ENCODE measurements around the gene CALU.

Gene CALU

DNA sequence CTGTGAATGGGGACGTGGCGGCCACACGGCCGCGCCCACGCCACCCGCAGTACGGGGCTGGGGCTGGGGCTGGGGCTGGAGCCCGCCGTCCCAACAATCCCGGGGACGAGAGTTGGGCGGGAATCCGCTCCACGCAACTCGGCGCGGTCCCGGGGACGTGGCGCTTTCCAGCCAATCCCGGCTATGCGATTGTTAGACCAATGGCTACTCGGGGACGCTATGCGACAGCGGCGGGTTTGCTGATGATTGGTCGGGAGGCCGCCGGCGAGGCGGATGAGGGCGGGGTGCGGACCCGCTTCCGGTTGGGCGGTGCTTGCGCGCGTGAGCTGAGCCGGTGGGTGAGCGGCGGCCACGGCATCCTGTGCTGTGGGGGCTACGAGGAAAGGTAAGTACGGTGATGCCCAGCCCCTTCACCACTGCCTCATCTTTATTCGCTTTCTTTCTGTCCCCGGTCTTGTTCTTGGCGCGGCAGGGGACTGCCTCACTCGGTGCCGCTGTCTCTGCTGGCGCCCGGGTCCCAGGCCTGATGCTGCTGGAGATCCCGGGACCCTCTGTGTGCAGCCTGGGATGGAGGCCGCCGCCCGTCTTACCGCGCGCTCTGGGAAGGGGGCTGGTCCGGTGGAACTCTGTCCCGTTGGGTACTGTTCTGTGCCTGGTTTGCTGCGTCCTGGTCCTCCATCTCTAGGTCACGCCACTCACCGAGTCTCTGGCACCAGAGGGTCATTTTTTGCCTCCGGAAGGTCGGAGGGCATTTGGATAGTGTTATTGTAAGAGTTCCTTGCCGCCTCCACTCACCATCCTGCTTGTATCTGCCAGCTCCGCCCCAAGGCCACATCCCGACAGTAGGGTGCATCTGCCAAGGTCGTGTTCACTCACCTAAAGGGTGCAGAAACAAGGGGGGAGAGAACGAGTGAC lies at the start of gene CALU:
TSS of gene CALU (plus strand) at position 312 of the 915 bp plus-strand sequence. CDS start 9,225 bp downstream, outside the sequence.
- DNase-seq = peak; percentile 85

DNA sequence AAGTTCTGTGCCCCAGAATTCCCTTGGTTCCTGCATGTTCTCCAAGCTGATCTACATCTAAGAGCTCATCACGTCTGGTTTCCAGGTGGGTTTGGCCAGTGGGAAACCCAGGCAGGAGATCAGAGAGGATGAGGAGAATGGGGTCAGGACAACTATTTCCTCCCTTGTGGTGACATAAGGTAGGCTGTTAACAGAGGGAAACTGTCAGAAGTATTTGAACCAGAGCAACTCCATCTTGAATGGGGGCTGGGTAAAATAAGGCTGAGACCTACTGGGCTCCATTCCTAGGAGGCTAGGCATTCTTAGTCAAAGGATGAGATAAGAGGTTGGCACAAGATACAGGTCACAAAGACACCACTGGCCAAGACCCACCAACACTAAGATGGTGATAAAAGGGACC lies 47.9 kb upstream of the CALU start:
- no peak for DNase-seq

DNA sequence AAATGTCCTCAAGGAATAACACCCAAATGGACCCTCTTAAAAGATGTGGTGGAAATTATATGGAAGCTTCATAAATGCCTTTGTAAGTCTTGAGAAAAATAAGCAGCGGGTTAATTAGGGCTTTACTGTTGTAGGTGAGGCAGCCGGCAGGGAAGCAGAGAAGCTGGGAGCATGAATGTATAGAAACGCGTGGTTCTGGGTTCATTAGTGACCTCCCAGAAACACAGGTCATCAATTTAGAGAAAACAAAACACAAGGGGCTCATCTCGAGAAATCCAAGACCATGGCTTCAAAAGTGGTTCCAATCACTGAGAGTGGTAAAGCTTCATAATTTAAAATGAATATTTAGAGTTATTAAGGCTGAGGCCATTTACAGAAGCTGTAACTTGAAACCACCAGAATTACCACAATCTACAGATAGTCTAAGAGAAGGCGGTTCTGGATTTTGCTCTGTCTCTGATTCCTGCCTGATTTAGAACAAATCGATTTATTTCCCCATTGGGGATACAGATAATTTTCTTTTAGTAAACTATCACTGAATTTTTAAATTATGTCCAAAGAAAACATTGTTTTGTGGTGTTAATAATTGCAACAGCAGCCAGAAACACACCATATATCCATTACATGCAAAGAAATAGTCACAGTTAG lies 46.4 kb upstream of the CALU start:
- DNase-seq = no peak

DNA sequence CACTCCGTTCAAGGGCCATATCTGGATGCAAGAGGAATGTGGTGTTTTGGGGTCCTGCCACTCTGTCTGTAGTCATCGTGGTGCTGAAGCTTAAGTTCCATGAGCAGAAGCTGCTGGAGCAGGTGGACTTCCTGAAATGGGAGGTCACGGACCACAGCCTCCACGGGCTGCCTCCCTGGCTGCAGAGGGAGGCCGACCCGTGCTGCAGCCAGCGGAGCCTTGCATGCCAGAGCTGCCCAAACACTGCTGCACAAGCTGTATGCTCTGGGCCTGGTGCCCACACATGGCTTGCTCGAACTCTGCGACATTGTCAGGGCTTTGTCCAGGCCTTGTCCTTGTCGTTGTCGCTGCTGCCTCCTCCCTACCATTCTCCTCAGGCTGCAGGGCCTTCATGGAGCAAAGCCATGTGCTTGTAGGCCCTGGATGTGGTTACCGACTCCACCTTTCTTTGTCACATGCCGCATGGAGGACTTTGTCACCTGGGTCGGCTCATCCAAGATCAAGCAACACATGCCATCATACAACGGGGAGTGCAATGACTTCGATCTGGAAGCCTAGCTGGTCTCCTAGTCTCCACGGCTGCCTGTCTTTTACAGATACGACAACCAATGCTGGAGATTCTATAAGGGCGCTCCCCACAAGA lies 45.7 kb upstream of the CALU start:
- no peak for DNase-seq

DNA sequence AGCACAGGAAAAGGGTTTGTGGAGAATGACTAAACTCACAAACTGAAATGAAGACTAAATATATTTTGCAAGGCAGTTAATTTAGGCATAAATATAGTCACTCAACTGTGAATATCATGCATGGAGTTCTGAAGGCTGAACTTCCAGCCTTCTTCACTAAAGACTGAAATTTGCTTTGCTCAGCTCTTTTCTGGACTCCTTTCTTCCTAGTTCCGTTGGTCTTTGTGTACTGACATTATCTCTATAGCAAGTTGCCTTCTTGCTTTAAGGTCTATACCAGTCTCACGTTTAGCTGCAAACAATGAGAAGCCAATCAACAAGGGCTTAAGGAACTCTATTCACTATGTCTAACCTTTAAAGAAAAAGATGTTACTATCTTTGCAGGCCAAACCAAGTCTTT lies 44.4 kb upstream of the CALU start:
- DNase-seq = no peak

DNA sequence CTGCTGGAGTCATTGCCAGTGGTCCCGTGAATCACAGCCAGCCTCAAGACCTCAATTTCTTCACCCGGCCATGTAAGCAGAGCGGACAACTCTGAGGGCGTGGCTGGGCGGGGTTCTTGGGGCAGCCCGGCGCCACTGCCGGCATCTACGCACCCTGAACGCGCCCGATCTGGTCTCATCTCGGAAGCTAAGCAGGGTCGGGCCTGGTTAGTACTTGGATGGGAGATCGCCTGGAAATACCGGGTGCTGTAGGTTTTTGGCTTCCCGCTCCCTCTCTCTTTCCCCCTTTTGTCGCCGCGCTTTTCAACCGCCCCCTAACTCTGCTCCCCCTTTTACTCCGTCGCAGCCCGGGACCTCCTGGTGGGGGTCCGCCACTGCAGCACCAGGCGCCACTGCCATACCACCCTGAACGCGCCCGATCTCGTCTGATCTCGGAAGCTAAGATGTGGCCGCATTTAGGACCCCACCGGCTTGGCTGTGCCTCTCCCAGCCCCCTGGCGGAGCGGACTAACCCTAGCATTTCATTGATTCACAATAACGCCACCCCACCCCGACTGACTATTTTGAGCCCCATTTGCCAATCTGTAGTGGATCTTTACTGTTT lies 41.8 kb upstream of the CALU start:
- DNase-seq = no peak

DNA sequence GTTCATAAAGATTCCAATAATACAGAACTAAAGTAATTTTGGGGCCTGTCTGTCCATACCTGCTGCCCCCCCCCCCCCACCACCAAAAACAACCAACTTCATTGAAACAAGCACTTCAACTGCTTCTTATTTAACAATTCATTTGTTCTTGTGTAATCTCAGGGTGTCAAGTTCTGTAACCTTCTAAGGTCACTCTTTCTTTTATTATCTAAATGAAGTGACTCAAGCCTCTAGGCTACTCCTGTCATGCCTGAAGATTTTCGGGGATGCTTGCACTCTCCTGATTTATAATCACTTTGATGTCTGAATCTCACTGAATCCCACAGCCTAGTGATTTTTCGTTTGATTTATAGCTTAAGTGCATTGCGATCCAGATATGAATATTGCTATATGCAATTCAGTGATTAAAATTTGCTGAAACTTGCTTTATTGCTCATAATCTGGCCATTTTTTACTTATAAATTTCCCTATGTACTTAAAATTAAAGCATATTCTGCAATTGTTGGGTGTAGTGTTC lies 39.9 kb upstream of the CALU start:
- DNase-seq = no peak

DNA sequence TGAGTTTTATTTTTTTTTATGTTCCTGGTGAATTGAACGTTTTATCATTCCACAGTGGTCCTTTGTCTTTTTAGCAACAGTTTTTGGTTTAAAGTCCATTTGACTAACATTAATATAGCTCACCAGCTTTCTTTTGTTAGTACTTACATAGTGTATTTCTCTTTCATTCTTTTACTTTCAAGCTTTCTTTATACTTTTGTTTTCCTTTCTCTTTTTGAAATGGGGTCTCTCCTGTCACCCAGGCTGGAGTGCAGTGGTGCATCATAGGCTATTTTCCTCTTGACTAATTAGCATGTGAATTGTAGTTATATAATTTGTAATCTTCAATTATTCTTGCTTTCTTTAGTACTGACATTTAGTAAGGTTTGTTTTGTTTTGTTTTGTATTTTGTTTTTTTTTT lies 39.3 kb upstream of the CALU start:
- DNase-seq = no peak

DNA sequence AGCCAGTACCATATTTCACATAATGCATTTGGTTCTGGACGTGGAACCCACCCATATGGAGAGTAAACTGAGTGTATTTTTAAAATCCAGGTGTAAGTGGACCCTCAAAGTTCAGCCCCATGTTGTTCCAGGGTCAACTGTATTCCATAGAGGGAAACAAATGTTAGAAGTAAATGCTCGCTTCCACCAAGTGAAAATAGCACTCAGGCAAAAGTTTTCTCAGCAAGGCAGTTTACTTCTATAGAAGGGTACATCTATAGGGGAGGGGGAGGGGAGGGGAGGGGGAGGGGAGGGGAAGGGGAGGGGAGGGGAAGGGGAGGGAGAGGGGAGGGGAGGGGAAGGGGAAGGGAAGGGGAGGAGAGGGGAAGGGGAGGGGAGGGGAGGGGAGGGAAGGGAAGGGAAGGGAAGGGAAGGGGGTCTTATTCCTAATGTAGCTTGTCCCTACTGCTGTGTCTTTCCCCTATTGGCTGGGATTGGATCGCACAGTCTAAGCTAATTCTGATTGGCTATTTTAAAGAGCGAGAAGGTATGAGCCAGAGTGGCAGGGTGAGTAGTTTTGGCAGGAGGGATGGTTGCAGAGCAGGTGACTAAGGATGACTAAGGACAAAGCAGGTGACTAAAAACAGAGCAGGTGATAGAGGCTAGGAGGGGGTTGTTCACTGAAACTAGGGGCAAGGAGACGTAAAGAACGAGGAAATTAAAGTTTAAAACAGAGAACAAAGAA lies 37.9 kb upstream of the CALU start:
- DNase-seq = no peak

DNA sequence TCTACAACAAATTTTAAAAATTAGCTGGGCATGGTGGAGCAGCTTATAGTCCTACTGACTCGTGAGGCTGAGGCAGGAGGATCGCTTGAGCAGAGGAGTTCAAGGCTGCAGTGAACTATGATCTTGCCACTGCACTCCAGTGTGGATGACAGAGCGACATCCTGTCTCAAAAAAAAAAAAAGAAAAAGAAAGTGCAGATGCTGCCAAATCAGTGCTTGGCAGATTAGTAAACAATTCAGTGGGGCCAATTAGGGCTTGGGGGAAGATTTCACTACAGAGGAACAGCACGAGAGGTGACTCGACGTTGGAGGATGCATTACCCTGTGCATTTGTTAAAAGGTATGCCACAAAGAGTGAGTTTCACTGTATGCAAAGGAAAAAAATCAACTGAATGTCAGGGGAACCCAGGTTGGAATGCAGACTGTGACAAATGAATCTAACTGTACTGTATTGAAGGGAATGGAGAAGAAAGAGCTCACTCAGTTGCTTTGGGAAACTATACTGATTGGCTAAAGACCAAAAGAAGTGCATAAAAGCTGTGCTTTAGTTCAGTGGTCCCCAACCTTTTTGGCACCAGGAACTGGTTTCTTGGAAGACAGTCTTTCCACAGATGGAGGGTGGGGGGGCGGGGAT lies 35.4 kb upstream of the CALU start:
- DNase-seq = no peak

DNA sequence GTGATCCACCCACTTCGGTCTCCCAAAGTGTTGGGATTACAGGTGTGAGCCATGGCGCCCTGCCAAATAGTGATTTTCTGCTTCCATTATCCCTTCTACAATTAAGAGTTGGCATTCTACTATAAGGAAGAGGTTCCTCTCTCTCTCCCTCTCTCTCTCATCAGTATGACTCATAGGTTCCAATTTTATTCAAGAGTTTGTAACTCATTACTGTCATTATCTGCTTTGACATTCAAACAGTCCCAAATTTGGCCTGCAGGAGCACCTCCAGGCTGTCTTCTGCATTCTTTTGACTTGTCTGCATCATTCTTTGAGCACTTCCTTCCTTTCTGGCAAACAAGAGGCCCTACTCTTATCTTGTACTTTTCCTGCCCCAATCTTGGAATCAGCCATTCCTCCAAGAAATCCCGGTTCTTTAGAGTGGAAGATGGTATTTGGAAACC lies 33.2 kb upstream of the CALU start:
- DNase-seq = no peak

DNA sequence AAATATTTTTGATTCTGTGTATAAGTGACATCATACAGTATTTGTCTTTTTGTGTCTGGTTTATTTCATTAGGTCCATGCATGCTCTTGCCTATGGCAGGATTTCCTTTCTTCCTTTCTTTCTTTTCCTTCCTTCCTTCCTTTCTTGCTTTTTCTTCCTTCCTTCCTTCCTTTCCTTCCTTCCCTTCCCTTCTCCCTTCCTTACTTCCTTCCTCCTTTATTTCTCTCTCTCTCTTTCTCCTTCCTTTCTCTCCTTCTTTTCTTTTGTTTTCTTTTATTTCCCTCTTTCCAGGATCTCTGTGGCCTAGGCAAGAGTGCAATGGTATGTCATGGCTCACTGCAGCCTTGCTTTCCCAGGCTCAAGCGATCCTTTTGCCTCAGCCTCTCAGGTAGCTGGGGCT lies 31.4 kb upstream of the CALU start:
- DNase-seq = no peak

DNA sequence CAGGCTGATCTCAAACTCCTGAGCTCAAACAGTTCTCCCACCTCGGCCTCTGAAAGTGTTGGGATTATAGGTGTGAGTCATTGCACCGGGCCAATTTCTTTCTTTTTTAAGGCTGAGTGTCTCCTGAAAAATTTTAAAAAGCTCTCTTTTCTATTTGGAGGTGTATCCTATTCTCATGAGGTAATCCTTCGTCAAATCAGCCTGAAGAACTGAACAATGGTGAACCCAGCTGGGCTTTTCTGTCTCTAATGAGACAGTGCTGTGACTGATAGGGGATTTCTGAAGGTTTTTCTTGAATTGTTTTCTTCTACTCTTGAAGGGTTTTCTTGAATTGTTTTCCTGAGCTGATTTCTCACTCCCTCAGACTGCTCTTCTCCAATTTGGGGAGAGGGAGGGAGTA lies 30.9 kb upstream of the CALU start:
- DNase-seq = no peak

DNA sequence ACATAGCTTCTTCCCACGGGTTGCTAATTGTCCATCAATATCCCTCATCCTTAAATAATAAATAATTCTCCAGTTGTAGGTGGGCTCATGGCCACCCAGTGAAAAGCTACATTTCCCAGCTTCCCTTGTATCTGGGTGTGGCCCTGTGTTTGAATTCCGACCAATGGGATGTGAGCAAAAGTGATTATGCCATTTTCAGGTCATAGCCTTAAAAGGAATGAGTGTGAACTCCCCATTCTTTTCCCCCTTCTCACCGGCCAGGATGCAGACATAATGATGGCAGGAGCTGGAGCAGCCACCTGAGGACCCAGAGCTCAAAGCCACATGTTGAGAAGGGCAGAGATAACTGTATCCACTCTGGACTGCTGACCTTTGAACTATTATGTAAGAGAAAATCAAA lies 30.3 kb upstream of the CALU start:
- no peak for DNase-seq

DNA sequence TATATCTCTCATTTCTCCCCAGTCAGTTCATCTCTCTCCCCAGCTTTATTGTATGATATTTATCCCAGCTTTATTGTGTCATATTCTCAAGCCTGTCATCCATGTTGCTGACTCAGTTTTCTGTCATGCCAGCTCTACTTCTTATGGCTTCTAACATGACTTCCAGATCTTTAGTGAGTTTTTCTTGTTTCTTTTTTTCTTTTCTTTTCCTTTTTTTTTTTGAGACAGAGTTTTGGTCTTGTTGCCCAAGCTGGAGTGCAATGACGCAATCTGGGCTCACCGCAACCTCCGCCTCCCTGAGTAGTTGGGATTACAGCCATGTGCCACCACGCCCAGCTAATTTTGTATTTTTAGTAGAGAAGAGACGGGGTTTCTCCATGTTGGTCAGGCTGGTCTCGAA lies 28.7 kb upstream of the CALU start:
- DNase-seq = no peak

DNA sequence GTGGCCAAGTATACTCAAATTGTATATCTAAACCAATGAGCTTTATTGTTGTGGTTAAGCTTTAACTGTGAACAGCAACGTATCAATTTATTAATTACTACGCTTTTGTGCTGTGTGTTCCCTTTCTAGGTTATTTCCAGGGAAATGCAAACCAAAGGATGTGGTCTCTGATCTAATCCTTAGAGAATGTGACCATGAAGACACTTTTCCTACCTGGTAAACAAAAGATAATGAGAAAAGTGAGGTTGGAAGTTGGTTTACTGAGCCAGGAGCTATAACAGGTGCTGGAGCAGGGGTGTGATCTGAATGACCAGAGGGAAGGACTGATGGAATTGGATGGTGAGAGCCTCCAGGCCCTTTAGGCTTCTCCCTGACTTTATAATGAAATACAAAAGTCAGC lies 25.4 kb upstream of the CALU start:
- DNase-seq = no peak

DNA sequence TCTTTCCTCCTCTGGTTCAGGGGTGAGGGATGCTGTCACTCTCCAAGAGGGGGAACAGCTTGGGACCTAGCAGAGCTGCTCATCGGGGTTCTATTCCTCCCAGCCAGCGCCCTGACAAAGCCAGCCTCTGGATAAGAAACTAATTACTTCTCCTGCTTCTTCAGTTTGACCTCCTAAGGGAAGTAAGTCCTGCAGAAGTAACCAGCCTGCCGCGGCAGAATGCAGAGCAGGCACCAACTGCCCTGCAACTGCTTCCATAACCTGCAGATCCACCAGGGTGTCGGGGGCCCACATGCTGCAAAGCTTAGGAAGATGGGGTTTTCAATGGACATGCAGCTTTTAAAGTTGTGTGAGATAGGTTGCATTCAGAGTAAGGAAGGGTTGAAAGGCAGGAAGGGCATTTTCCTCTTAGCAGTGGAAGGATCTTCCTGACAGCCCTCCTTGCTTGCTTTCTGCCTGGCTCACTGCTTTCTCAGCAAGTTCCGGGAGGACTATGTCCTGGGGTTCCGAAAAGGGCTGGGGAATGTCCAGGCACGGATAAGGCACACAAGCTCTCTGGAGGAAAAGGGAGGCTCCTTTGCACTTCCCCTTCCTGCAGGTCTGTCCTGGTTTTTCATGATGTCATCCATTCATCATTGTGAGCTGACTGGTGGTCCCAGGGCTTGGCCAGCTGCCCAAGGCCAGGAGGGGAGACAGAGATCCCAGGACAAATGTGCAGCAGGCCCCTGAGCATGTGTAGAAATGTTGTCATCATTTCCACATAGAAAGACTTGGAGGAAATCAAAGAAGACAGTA lies 24.3 kb upstream of the CALU start:
- DNase-seq = no peak

DNA sequence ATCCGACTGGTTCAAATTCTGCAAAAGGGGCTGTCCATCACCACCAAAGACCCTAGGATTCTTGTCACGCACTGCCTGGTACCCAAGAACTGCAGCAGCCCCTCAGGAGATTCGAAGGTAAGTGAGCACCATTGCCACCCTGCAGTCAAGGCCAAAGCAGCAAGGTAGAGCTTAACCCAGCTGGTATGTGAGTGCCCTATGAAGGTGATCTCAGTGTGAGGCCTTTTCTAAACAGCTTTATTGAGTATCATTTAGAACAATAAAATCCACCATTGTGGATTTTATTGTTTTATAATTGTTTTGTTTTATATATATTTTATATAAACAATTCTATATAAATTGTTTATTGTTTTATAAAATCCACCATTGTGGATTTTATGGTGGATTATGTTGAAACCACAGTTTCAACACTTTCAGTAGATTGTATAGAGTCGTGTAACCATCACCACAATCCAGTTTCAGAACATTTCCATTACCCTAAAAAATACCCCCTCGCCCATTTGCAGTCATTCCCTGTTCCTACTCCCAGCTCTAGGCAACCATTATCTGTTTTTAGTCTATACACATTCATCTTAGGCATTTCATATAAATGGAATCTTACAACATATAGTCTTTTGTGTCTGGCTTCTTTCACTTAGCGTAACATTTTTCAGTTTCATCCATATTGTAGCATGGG lies 20.1 kb upstream of the CALU start:
- DNase-seq = no peak

DNA sequence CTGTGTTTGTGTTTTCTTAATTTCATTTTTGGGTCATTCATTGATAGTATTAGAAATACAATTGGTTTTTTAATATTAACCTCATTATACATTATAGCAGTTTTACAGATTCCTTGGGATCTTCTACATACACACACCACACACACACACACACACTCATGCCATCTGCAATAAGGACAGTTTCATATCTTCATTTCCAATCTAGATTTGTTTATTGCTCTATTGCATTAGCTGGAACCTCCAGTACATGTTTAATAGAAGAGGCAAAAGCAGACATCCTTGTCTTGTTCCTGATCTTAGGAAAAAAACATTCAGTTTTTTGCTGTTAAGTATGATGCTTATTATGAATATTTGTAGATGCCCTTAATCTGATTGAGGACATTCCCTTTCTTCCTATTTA lies 17.8 kb upstream of the CALU start:
- DNase-seq = no peak

DNA sequence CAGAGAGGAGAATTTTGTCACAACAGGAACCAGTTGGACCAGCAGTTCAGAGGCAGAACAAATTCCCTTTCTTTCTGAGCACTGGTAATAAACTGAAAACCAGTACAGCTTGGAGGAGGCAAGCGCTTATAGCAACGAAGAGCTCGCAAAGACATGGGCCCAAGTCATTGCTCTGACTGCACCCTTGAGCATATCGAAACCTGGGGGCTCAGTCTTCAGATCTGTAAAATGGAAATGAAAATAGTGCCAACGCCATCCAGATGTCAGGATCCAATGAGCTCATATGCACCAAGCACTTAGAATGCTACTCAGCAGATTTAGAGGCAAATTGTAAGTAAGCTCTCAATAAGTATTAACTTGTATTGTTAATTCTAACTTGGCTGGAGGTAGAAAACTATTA lies 14.4 kb upstream of the CALU start:
- DNase-seq = no peak

DNA sequence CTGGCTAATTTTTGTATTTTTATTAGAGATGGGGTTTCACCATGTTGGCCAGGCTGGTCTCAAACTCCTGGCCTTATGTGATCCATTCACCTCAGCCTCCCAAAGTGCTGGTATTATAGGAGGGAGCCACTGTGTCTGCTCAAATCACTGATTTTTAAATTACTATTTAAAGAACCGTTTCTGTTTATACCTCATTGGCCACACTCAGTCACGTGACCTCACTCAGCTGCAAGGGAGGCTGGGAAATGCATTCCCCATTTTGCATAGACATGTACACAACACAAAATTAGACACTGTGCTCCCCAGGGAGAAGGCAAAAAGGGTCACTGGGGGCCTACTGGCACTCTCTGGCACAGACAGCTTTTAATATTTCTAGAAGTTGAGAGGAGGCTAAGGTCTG lies 13.6 kb upstream of the CALU start:
- DNase-seq = no peak
